Esophagus squamous epithelium (tissue), 5 donors: ENCODE results near the gene HOGA1. TPM values are rescaled to one million over a fixed set of nuclear protein-coding genes. Genes with fewer than 3 reads are reported as not detected.
"Not testable (repeated sequence)": the region's sequence is repeated elsewhere in the genome, so short reads cannot be mapped to it uniquely, and the experiment has no call there.

Experiments used
- DNase-seq: peaks from one replicate; lab custom pipeline; 2025; lab: John Stamatoyannopoulos, UW
- H3K27ac ChIP-seq, 4 donors: fragments of 200-600 bp; sonication (generic); one replicate each; pipeline ENCODE4 v1.5.1; 2016 to 2019; ENCODE audit warnings: mild to moderate bottlenecking in 1 of 4
- H3K27me3 ChIP-seq, 4 donors: fragments of 200-600 bp; sonication (generic); 1 replicate in 3 of 4; 2 replicates in 1 of 4; pipeline versions ENCODE4 v1.5.1 to v1.6.0; 2017 to 2021; ENCODE audit warnings: antibody characterized with exemption in 1 of 4
- H3K36me3 ChIP-seq, 3 donors: fragments of 200-600 bp; sonication (generic); one replicate each; pipeline ENCODE4 v1.5.1; 2016 to 2019
- H3K4me1 ChIP-seq, 3 donors: fragments of 200-600 bp; sonication (generic); one replicate each; pipeline ENCODE4 v1.5.1; 2017 to 2019
- H3K4me3 ChIP-seq, 4 donors: fragments of 200-600 bp; sonication (generic); 1 replicate in 3 of 4; 2 replicates in 1 of 4; pipeline ENCODE4 v1.5.1; 2016 to 2019; ENCODE audit warnings: mild to moderate bottlenecking in 2 of 4, moderate library complexity in 1 of 4
- H3K9me3 ChIP-seq, 3 donors: fragments of 200-600 bp; sonication (generic); one replicate each; pipeline ENCODE4 v1.5.1; 2016 to 2019
- POLR2A ChIP-seq, 4 donors: fragments of 450-650 bp; IDR thresholded peaks; one replicate each; pipeline ENCODE4 v1.6.1; 2017; ENCODE audit warnings: antibody characterized with exemption in 4 of 4, mild to moderate bottlenecking in 4 of 4, moderate library complexity in 3 of 4
- WGBS, 2 donors: methylation state at CpG; one replicate each; pipeline ENCODE4 v1.1.5; 2018; 5-methylcytosine and 5-hydroxymethylcytosine counted together
- intact Hi-C: fragments of 100-400 bp; cut with DNase I; formaldehyde crosslinking; loops from one replicate; pipeline ENCODE4 v1.15.0; 2022
- total RNA-seq, 4 donors: library from RNA; depleted of rRNA; stranded (reverse); fragments of >200 nt; gene quantifications; one replicate each; pipeline ENCODE4 v1.1.0, GENCODE V29; 2016
- TF ChIP-seq, protein P1 (sequence below), 6 experiments: fragments of 450-650 bp in 4 of 6; fragments of 200-600 bp in 2 of 6; sonication (generic) in 2 of 6; IDR thresholded peaks; one replicate each; pipeline ENCODE4 v1.5.1; 2016 to 2019; ENCODE audit warnings: antibody characterized with exemption in 6 of 6, mild to moderate bottlenecking in 4 of 6, moderate library complexity in 4 of 6
- donor health status: DM: yes; HTN: yes; CAD: no.

The HOGA1 gene
- total RNA-seq, 4 donors from 2014 or later, result 0.62 to 1.1 (median 1.1) TPM

DNA sequence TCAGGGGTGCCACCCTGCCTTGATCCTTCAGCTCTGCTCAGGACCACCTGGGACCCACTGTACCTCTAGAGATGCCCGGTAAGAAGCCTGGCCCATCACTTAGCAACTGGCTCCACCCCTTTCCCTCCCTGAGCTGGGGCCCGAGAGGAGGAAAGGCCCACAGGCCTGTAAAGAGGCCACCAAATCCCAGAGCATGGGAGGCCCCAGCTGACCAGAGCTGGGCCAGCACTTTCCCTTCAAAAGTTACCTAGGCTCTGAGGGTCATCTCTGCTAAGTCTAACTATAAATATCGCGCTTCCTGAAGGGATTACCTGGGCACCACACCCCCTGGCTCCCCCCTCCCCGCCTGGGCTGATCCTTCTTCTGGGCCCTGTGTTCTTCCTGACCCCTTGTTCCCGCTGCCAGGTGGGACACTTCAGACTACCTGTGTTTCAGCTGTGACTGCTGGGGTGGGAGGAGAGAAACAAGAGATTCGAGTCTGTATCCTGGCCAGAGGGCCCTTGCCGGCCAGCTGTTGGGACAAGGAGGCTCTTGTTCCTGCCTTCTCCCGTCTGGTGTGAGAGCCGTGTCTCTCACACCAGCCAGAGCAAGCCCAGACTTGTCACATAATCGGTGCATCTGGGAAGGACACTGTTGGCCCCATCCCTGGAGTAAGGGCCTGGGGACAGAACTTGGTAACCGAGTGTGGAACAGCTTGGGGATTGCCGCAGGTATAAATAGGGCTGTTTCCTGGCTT, 34.4 kb upstream of the HOGA1 start:
- DNase-seq, result no peak

DNA sequence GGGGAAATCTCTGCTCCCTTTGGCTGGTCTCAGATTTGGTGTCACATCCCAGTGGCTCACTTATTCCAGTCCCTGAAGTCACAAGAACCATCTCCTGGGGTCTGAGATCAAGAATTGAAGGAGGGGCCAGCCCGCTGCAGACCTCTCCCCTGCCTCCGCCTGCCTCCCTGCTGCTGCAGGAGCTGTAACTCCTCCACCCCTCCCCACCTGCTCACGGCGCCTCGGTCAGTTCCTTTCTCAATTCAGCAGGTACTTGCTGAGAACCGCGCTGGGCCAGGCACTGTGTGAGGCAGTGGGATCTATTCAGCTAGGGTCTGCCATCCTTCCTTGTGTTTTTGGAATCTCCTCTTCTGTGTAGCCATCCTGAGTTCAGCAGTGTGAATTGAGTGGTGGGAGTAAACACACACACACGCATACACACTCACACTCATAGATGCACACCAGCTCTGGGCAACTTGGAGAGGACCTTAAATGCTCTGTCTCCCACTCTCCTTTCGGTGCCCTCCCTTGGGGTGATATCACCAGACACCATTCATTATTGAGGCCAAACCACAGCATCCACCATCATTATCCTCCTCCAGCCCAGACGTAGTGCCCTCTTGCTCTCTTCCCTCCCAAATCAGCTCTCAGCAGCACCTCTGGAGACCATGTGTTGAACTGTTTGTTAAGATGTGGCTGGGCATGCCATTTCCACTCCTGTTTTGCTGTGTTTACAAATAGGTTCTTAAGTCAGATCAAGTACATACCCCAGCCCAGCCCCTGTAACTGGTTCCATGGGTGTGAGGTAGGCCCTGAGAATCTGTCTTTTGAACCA, 33.6 kb upstream of the HOGA1 start:
- intact Hi-C loops, result loop anchor here (10.0 kb wide), 1 partner anchor 86 kb away; no protein-coding TSS in a partner anchor
- H3K27ac ChIP-seq, result peak overlapping the region in 2 of 4 donors; percentile 29 to 44

More for the DNA sequence above, 34.4 kb upstream of the HOGA1 start:
- H3K27ac ChIP-seq, result peak overlapping the region in 2 of 4 donors; percentile 29 to 44
- H3K27me3 ChIP-seq, result peaks cover 0 to 8% (median 0%) of the 10 kb centered on the region in 4 donors
- no peaks in the 10 kb centered on the region for H3K36me3 ChIP-seq
- no peak overlapping the region for H3K4me3 ChIP-seq
- H3K4me1 ChIP-seq, result peaks cover 0 to 49% (median 19%) of the 10 kb centered on the region in 3 donors
- 36% methylated on average over 9 of the region's 13 CpGs; no CpG with 5 or more reads in 1 of the 2 donors for WGBS, 2 donors
- intact Hi-C loops, result loop anchor here (10.0 kb wide), 1 partner anchor 85 kb away; no protein-coding TSS in a partner anchor
- TF ChIP-seq, protein P1, sequence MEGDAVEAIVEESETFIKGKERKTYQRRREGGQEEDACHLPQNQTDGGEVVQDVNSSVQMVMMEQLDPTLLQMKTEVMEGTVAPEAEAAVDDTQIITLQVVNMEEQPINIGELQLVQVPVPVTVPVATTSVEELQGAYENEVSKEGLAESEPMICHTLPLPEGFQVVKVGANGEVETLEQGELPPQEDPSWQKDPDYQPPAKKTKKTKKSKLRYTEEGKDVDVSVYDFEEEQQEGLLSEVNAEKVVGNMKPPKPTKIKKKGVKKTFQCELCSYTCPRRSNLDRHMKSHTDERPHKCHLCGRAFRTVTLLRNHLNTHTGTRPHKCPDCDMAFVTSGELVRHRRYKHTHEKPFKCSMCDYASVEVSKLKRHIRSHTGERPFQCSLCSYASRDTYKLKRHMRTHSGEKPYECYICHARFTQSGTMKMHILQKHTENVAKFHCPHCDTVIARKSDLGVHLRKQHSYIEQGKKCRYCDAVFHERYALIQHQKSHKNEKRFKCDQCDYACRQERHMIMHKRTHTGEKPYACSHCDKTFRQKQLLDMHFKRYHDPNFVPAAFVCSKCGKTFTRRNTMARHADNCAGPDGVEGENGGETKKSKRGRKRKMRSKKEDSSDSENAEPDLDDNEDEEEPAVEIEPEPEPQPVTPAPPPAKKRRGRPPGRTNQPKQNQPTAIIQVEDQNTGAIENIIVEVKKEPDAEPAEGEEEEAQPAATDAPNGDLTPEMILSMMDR (IDR thresholded peaks at IDR 0.05), result no peak
- TF ChIP-seq POLR2A (IDR thresholded peaks at IDR 0.05), result no peak
- H3K9me3 ChIP-seq, result peaks cover 0 to 2% (median 0%) of the 10 kb centered on the region in 3 donors

DNA sequence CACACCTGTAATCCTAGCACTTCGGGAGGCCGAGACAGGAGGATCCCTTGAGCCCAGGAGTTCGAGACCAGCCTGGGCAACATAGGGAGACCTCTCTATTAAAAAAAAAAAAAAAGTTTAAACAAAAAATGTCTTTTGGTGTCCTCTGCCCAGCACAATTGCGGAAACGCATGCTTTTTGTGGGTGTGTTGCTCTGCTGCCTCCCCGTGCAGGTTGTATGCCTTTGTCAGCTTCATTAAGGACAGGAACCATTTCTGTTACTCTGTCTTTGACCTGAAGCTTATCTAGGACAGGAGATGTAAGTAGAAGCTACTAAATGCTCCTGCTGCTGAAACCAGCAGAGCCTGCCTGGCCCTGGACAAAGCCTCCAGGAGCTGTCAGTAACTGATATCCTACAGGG, 32.9 kb upstream of the HOGA1 start:
- WGBS, 2 donors, result 74 to 92% methylated on average over 6 of the region's 6 CpGs
- no peak overlapping the region for H3K4me3 ChIP-seq
- H3K4me1 ChIP-seq, result peaks cover 0 to 41% (median 19%) of the 10 kb centered on the region in 3 donors
- TF ChIP-seq POLR2A (IDR thresholded peaks at IDR 0.05), result no peak
- TF ChIP-seq, protein P1 (IDR thresholded peaks at IDR 0.05), result no peak
- intact Hi-C loops, result loop anchor here (10.0 kb wide), 1 partner anchor 86 kb away; no protein-coding TSS in a partner anchor
- H3K9me3 ChIP-seq, result peaks cover 0 to 5% (median 0%) of the 10 kb centered on the region in 3 donors
- H3K36me3 ChIP-seq, result no peaks in the 10 kb centered on the region
- no peak overlapping the region for H3K27ac ChIP-seq
- peaks cover 0 to 8% (median 0%) of the 10 kb centered on the region in 4 donors for H3K27me3 ChIP-seq
- DNase-seq, result no peak

More for the DNA sequence above, 33.6 kb upstream of the HOGA1 start:
- DNase-seq, result no peak
- Histone ChIP-seq H3K9me3 (peaks cover 0 to 5% (median 0%) of the 10 kb centered on the region in 3 donors), H3K4me3 (no peak overlapping the region), H3K4me1 (peaks cover 0 to 45% (median 19%) of the 10 kb centered on the region in 3 donors), H3K36me3 (no peaks in the 10 kb centered on the region), H3K27me3 (peaks cover 0 to 8% (median 0%) of the 10 kb centered on the region in 4 donors)
- 78 to 87% methylated on average over 8 of the region's 10 CpGs for WGBS, 2 donors
- TF ChIP-seq, protein P1 (IDR thresholded peaks at IDR 0.05), result no peak
- TF ChIP-seq POLR2A (IDR thresholded peaks at IDR 0.05), result no peak

DNA sequence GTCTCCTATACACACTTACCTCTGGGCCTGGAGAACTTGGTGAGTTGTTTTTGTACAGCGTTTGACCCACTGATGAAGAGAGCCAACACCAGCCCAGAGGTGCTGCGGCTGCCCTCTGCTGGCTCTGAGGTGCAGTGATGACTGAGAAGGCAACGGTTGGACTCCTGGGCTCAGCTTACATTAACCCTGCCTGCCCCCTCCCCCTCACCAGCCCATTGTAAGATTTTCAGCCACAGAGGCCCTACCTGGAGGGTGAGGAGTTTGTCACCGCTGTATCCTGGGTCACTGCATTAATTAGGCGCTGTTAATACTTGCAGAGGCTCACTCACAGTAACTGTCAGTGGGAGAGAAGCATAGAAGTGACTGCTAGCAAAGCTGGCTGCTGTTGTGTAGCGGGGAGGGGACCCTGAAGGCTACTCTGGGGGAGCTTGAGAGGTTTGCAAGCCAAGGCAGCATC, 30.6 kb upstream of the HOGA1 start:
- H3K27me3 ChIP-seq, result no peaks in the 10 kb centered on the region
- peaks cover 0 to 5% (median 0%) of the 10 kb centered on the region in 3 donors for H3K9me3 ChIP-seq
- peaks cover 0 to 29% (median 12%) of the 10 kb centered on the region in 3 donors for H3K4me1 ChIP-seq
- no peak overlapping the region for H3K27ac ChIP-seq
- TF ChIP-seq, protein P1 (IDR thresholded peaks at IDR 0.05), result peak; percentile 38 to 86 (median 72)
- TF ChIP-seq POLR2A (IDR thresholded peaks at IDR 0.05), result no peak
- intact Hi-C loops, result loop anchor here (10.0 kb wide), 1 partner anchor 89 kb away; no protein-coding TSS in a partner anchor
- no peaks in the 10 kb centered on the region for H3K36me3 ChIP-seq
- H3K4me3 ChIP-seq, result no peak overlapping the region
- WGBS, 2 donors, result 0 to 39% methylated on average over 1 to 2 of the region's 6 CpGs
- no peak for DNase-seq

DNA sequence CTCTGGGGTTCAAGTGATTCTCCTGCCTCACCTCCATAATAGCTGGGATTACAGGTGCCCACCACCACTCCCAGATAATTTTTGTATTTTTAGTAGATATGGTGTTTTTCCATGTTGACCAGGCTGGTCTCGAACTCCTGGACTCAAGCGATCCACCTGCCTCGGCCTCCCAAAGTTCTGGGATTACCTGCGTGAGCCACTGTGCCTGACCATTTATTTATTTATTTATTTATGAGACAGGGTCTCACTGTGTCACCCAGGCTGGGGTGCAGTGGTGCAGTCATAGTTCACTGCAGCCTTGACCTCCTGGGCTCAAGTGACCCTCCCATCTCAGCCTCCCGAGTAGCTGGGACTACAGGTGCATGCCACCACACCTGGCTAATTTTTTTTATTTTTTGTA, 29.9 kb upstream of the HOGA1 start:
- not testable (repeated sequence) for H3K36me3 ChIP-seq, H3K27ac ChIP-seq, H3K27me3 ChIP-seq, H3K4me3 ChIP-seq, H3K9me3 ChIP-seq, DNase-seq
- H3K4me1 ChIP-seq, result peaks cover 0 to 22% (median 12%) of the 10 kb centered on the region in 3 donors
- intact Hi-C loops, result loop anchor here (10.0 kb wide), 1 partner anchor 90 kb away; no protein-coding TSS in a partner anchor
- 94 to 99% methylated on average over 5 of the region's 5 CpGs for WGBS, 2 donors

DNA sequence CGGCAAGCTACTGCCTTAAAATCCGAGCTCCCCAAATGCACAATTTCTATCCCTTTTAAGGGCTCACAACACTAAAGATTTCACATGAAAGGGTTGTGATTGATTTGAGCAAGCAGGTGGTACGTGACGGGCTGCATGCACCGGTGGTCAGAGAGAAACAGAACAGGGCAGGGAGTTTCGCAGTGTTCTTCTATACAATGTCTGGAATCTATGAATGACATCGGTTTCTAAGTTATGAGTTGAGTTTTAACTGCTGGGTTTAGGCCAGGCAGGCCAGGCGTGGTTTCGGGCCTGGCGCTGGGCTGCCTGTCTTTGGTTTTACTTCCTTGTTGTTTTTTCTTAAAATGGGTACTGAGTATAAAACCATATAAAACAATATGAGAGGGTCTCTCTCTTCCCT, 28.6 kb upstream of the HOGA1 start:
- H3K9me3 ChIP-seq, H3K4me3 ChIP-seq, H3K36me3 ChIP-seq, H3K27me3 ChIP-seq, H3K27ac ChIP-seq, DNase-seq: not testable (repeated sequence)
- H3K4me1 ChIP-seq, result peaks cover 0 to 16% (median 4%) of the 10 kb centered on the region in 3 donors
- intact Hi-C loops, result loop anchor here (10.0 kb wide), 1 partner anchor 91 kb away; no protein-coding TSS in a partner anchor
- 83 to 95% methylated on average over 7 of the region's 10 CpGs for WGBS, 2 donors

DNA sequence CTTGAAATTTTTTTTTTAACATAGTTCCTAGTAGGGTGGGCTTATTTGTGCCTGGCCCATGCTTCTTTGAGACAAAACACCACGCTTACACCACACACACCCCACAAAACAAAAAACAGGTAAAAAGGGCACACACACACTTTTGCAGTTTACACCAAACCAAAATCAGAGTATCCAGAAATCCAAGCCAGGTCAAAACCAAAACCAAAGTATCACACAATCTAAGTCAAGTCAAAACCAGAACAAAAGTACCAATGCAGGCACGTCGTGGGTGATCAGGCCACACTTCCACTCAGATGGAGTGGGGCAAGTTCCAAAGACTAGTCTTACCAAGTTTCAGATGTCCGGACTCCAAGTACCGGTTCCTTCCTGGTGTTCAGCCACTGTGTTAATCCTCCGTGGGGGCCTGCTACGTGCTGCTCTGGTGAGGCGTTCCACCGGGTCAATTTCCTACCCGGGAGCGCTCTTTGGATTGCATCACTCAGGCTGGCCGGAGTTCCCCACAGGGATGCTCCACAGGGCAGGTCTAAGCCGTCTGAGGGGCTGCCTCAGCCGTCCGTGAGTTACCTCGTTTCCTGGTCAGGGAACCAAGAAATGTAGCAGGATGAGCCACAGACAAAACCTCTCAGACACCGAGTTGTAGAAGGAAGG, 23.3 kb upstream of the HOGA1 start:
- H3K27ac ChIP-seq, result peak overlapping the region in 3 of 4 donors; percentile 31 to 59 (median 49)
- DNase-seq, H3K27me3 ChIP-seq, intact Hi-C loops, H3K36me3 ChIP-seq, H3K9me3 ChIP-seq: not testable (repeated sequence)
- peaks cover 0 to 12% (median 0%) of the 10 kb centered on the region in 3 donors for H3K4me1 ChIP-seq
- peak overlapping the region in 2 of 4 donors; percentile 3 to 36 for H3K4me3 ChIP-seq
- WGBS, 2 donors, result 49 to 81% methylated on average over 11 of the region's 17 CpGs
